HCT116 (cell line): ENCODE data around the gene ADRM1.

Source experiments
- RAD21 ChIP-seq: IDR thresholded peaks from 2 replicates; pipeline ENCODE4 v1.6.1; 2012; ENCODE audit warnings: low read depth, mild to moderate bottlenecking
- TF ChIP-seq, protein P1 (sequence below), 3 experiments: fragments of 200-600 bp in 1 of 3; sonication (generic) in 1 of 3; IDR thresholded peaks in 2 of 3; conservative IDR thresholded peaks in 1 of 3; 2 replicates each; pipeline ENCODE4 v1.5.1; 2012 to 2017; ENCODE audit warnings: low read depth in 2 of 3, low read length in 2 of 3, antibody characterized with exemption in 1 of 3, borderline replicate concordance in 1 of 3, control low read depth in 1 of 3, mild to moderate bottlenecking in 1 of 3, mixed read lengths in 1 of 3, mixed run types in 1 of 3, moderate library complexity in 1 of 3; ENCODE audit not compliant: insufficient read depth in 1 of 3
- TF ChIP-seq, protein P2 (sequence below): IDR thresholded peaks from 2 replicates; pipeline ENCODE4 v1.6.1; 2012

- TF ChIP-seq RAD21: no peak
- TF ChIP-seq, protein P1, sequence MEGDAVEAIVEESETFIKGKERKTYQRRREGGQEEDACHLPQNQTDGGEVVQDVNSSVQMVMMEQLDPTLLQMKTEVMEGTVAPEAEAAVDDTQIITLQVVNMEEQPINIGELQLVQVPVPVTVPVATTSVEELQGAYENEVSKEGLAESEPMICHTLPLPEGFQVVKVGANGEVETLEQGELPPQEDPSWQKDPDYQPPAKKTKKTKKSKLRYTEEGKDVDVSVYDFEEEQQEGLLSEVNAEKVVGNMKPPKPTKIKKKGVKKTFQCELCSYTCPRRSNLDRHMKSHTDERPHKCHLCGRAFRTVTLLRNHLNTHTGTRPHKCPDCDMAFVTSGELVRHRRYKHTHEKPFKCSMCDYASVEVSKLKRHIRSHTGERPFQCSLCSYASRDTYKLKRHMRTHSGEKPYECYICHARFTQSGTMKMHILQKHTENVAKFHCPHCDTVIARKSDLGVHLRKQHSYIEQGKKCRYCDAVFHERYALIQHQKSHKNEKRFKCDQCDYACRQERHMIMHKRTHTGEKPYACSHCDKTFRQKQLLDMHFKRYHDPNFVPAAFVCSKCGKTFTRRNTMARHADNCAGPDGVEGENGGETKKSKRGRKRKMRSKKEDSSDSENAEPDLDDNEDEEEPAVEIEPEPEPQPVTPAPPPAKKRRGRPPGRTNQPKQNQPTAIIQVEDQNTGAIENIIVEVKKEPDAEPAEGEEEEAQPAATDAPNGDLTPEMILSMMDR (IDR thresholded peaks at IDR 0.05 in 2 of 3, conservative IDR thresholded peaks at IDR 0.05 in 1 of 3; ENCODE audit: borderline replicate concordance in 1 of 3, insufficient read depth in 1 of 3, low read depth in 2 of 3, low read length in 2 of 3): no peak
- TF ChIP-seq, protein P2, sequence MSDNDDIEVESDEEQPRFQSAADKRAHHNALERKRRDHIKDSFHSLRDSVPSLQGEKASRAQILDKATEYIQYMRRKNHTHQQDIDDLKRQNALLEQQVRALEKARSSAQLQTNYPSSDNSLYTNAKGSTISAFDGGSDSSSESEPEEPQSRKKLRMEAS: no peak
These were observed 39.4 kb upstream of the ADRM1 start for GRCh38 chr20:62263396-62263795.
